ENCODE data around the gene MTOR.

MTOR gene

GRCh38 chr1:11245904-11246719 lies 16.2 kb downstream of the MTOR start:
- Histone ChIP-seq H2AFZ (no peak overlapping the region), H3K79me2 (no peaks in the 10 kb centered on the region), H3K27me3 (ENCODE audit: control insufficient read depth, insufficient read depth, low read length) (no peaks in the 10 kb centered on the region), H3K4me2 (ENCODE audit: low read length) (no peak overlapping the region), H3K36me3 (ENCODE audit: control insufficient read depth, insufficient read depth, low read length) (no peaks in the 10 kb centered on the region), H3K27ac (no peak overlapping the region), H3K9me3 (ENCODE audit: control insufficient read depth, low read length) (no peaks in the 10 kb centered on the region), H3K9ac (no peak overlapping the region), H3K4me3 (ENCODE audit: low read depth, low read length) (no peak overlapping the region), H3K4me1 (no peaks in the 10 kb centered on the region)
- no peak for TF ChIP-seq CTCF (IDR thresholded peaks at IDR 0.05)

- H3K27ac ChIP-seq, result no peak overlapping the region
- no peaks in the 10 kb centered on the region for H3K36me3 ChIP-seq (ENCODE audit: control insufficient read depth, insufficient read depth, low read length)
- no peaks in the 10 kb centered on the region for H3K4me1 ChIP-seq
- no peak overlapping the region for H3K4me3 ChIP-seq (ENCODE audit: low read depth, low read length)
- TF ChIP-seq CTCF (IDR thresholded peaks at IDR 0.05), result no peak
- no peak overlapping the region for H2AFZ ChIP-seq
- no peaks in the 10 kb centered on the region for H3K9me3 ChIP-seq (ENCODE audit: control insufficient read depth, low read length)
- no peak overlapping the region for H3K4me2 ChIP-seq (ENCODE audit: low read length)
- no peaks in the 10 kb centered on the region for H3K79me2 ChIP-seq
- no peak overlapping the region for H3K9ac ChIP-seq
- no peaks in the 10 kb centered on the region for H3K27me3 ChIP-seq (ENCODE audit: control insufficient read depth, insufficient read depth, low read length)
These were observed 17.1 kb downstream of the MTOR start for GRCh38 chr1:11245248-11245647.

- no peak for TF ChIP-seq CTCF (IDR thresholded peaks at IDR 0.05)
- Histone ChIP-seq H3K9me3 (ENCODE audit: control insufficient read depth, low read length) (no peaks in the 10 kb centered on the region), H3K79me2 (no peaks in the 10 kb centered on the region), H3K4me3 (ENCODE audit: low read depth, low read length) (no peak overlapping the region), H3K4me2 (ENCODE audit: low read length) (no peak overlapping the region), H3K27me3 (ENCODE audit: control insufficient read depth, insufficient read depth, low read length) (no peaks in the 10 kb centered on the region), H3K27ac (no peak overlapping the region), H2AFZ (no peak overlapping the region), H3K9ac (no peak overlapping the region), H3K4me1 (no peaks in the 10 kb centered on the region), H3K36me3 (ENCODE audit: control insufficient read depth, insufficient read depth, low read length) (no peaks in the 10 kb centered on the region)
These were observed 24.0 kb downstream of the MTOR start for GRCh38 chr1:11238311-11238710.

- Histone ChIP-seq H3K4me1 (no peaks in the 10 kb centered on the region), H3K27ac (no peak overlapping the region), H3K4me2 (ENCODE audit: low read length) (no peak overlapping the region), H3K9me3 (ENCODE audit: control insufficient read depth, low read length) (no peaks in the 10 kb centered on the region), H3K9ac (no peak overlapping the region), H3K36me3 (ENCODE audit: control insufficient read depth, insufficient read depth, low read length) (no peaks in the 10 kb centered on the region), H3K79me2 (no peaks in the 10 kb centered on the region), H3K27me3 (ENCODE audit: control insufficient read depth, insufficient read depth, low read length) (no peaks in the 10 kb centered on the region), H3K4me3 (ENCODE audit: low read depth, low read length) (no peak overlapping the region), H2AFZ (no peak overlapping the region)
- no peak for TF ChIP-seq CTCF (IDR thresholded peaks at IDR 0.05)
These were observed 25.0 kb downstream of the MTOR start for GRCh38 chr1:11237356-11237755.

- Histone ChIP-seq H3K9ac (no peak overlapping the region), H3K79me2 (no peaks in the 10 kb centered on the region), H3K4me3 (ENCODE audit: low read depth, low read length) (no peak overlapping the region), H3K36me3 (ENCODE audit: control insufficient read depth, insufficient read depth, low read length) (no peaks in the 10 kb centered on the region), H3K9me3 (ENCODE audit: control insufficient read depth, low read length) (no peaks in the 10 kb centered on the region), H2AFZ (no peak overlapping the region), H3K27me3 (ENCODE audit: control insufficient read depth, insufficient read depth, low read length) (no peaks in the 10 kb centered on the region), H3K4me2 (ENCODE audit: low read length) (no peak overlapping the region), H3K27ac (no peak overlapping the region), H3K4me1 (no peaks in the 10 kb centered on the region)
- no peak for TF ChIP-seq CTCF (IDR thresholded peaks at IDR 0.05)
These were observed 29.1 kb downstream of the MTOR start for GRCh38 chr1:11233208-11233607.

All from parathyroid adenoma (tissue), 2 donors.